ENCODE results near the gene TMEM33.

- TF ChIP-seq CTCF (IDR thresholded peaks at IDR 0.05; ENCODE audit: low read depth, low read length) (no peak), EZH2phosphoT487 (IDR thresholded peaks at IDR 0.05; ENCODE audit: low read depth) (no peak)
Measured at GRCh38 chr4:41992967-41993857, 58.0 kb downstream of the TMEM33 start.

All from OCI-LY3 (cell line).